Measurements from ENCODE around the gene RHEB.

The RHEB gene

GRCh38 chr7:151519765-151520418, at the start of gene RHEB:
TSS of gene RHEB (minus strand) at chr7:151519895. CDS start at chr7:151519511, 384 bp downstream.
- peak within 1 kb of the TSS; percentile 99 for H3K4me3 ChIP-seq
- TF ChIP-seq CTCF (IDR thresholded peaks at IDR 0.05): no peak
- H3K27ac ChIP-seq: peak within 1 kb of the TSS; percentile 98 to 100
- peak; percentile 100 for DNase-seq (ENCODE audit: low spot score)

DNA sequence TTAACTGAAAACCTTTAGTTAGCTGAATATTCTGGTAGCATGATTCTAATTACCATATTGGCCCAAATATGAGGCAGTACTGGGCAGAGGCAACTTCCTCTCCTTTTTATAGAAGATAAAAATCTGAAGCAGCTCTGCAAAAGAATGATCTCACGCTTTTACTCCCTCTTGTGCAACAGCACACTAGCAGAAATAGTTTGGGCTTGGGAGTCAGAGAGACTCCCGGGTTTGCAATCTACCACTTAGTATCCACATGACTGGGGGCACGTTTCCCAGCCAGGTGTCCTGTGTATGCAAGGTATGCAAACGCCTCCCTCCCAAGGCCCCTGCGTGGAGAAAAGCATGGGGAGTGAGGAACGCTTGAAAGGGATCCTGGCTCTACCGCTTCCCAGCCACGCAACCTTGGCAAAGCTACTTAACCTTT, 47.2 kb upstream of the RHEB start:
- no peak for DNase-seq (ENCODE audit: low spot score)
- no peak for TF ChIP-seq CTCF (IDR thresholded peaks at IDR 0.05)
- peak overlapping the region in 1 of 2 donors; percentile 41 for H3K27ac ChIP-seq
- no peak overlapping the region for H3K4me3 ChIP-seq

DNA sequence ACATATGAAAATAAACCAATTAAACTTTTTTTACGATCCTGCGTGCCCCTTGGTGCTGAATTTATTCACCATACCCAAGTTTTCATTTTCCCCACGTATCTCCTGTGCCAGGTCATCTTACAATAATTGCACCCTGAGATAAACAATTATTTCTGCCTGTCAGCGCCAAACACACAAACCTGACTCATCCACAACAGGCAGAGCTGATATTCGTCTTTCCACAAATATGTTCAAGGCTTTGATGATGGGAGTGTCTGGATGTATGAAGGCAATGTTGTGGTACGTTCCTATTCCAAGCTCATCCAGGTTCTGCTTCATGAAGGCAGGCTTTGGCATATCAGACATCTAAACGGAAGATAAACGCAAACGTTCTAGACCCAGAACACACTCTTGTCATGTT, 45.8 kb upstream of the RHEB start:
- Histone ChIP-seq H3K27ac (no peak overlapping the region), H3K4me3 (no peak overlapping the region)
- no peak for DNase-seq (ENCODE audit: low spot score)
- TF ChIP-seq CTCF (IDR thresholded peaks at IDR 0.05): no peak

GRCh38 chr7:151560243-151560642, 40.5 kb upstream of the RHEB start:
- no peak overlapping the region for H3K27ac ChIP-seq
- no peak for TF ChIP-seq CTCF (IDR thresholded peaks at IDR 0.05)
- no peak for DNase-seq (ENCODE audit: low spot score)
- no peak overlapping the region for H3K4me3 ChIP-seq

DNA sequence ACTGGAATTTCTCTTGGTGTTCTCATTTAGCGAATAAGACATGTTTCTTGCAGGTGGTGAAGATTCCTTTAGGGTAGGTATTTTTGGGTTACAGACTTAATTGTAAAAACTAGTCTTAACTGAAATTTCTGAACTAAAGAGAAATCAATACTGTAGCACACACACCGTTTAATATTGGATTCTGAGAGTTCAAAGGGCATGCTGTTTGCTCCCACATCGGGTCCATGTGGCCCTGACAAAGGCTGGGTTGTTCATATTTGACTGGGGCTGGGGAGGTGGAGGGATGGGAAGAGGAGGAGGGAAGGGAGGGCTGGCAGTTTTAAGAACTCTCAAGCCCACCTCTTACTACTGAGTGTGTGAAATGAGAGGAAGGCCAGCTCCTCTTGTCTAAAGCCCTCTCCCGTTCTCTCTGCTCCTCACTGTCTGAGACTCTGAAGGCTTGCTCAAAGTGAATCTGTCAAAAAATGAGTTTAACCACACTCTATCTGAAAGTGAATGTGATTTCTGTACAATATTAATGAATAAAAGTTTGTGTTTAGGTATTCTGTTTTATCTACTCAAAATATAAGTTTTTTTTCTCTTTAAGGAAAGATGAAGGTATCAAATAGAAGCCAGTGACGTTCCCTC, 40.0 kb upstream of the RHEB start:
- no peak for TF ChIP-seq CTCF (IDR thresholded peaks at IDR 0.05)
- DNase-seq (ENCODE audit: low spot score): no peak
- Histone ChIP-seq H3K4me3 (no peak overlapping the region), H3K27ac (no peak overlapping the region)

DNA sequence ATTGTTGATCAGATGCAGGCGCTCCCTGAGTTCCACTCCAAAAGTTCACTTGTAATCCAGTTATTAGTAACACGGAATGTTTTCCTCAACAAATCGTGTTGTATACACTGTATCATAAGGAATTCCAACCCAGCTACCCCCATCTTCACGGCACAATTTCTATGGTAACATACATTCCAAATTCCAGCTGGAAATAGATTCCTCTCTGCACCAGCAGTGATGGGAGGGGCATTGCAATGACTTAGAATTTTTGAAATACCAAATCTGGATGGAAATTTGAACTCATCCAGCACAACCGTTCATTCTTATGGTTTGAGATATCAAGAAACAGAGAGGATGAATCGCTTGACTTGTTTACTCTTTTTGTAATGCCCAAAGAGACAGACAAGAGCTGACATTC, 38.9 kb upstream of the RHEB start:
- no peak overlapping the region for H3K4me3 ChIP-seq
- H3K27ac ChIP-seq: peak overlapping the region in 1 of 2 donors; percentile 40
- no peak for TF ChIP-seq CTCF (IDR thresholded peaks at IDR 0.05)
- no peak for DNase-seq (ENCODE audit: low spot score)

- H3K27ac ChIP-seq: no peak overlapping the region
- DNase-seq (ENCODE audit: low spot score): no peak
- no peak for TF ChIP-seq CTCF (IDR thresholded peaks at IDR 0.05)
- no peak overlapping the region for H3K4me3 ChIP-seq
Measured at GRCh38 chr7:151556592-151556991, 36.9 kb upstream of the RHEB start.
